Liver (tissue), 9 donors: Measurements from ENCODE around the gene CCDC12. TPM values are rescaled to one million over a fixed set of nuclear protein-coding genes. Genes with fewer than 3 reads are reported as not detected.

Experiments
- DNase-seq: peaks from one replicate; pipeline ENCODE4 v3.0.0-alpha.2; 2017; ENCODE audit warnings: low spot score
- H3K27ac ChIP-seq, 2 donors: one replicate each; pipeline ENCODE4 v1.7.0; 2013; ENCODE audit warnings: inconsistent platforms in 2 of 2, low read length in 2 of 2, control low read depth in 1 of 2, low read depth in 1 of 2, mild to moderate bottlenecking in 1 of 2
- H3K27me3 ChIP-seq, 4 donors: one replicate each; pipeline versions ENCODE4 v1.6.1 to v1.7.0; 2013; ENCODE audit warnings: low read length in 3 of 4, inconsistent platforms in 1 of 4, mild to moderate bottlenecking in 1 of 4, moderate library complexity in 1 of 4; ENCODE audit not compliant: control insufficient read depth in 4 of 4, insufficient read depth in 4 of 4
- H3K36me3 ChIP-seq, 4 donors: one replicate each; pipeline versions ENCODE4 v1.6.1 to v1.7.0; 2013; ENCODE audit warnings: low read length in 3 of 4, mild to moderate bottlenecking in 3 of 4, low read depth in 1 of 4, moderate library complexity in 1 of 4; ENCODE audit not compliant: control insufficient read depth in 4 of 4, insufficient read depth in 3 of 4
- H3K4me1 ChIP-seq, 4 donors: one replicate each; pipeline versions ENCODE4 v1.6.1 to v1.7.0; 2013; ENCODE audit warnings: low read length in 3 of 4, mild to moderate bottlenecking in 3 of 4, moderate library complexity in 1 of 4; ENCODE audit not compliant: control insufficient read depth in 4 of 4, insufficient read depth in 4 of 4
- H3K4me3 ChIP-seq, 3 donors: one replicate each; pipeline versions ENCODE4 v1.6.1 to v1.7.0; 2013; ENCODE audit warnings: low read length in 3 of 3, control low read depth in 1 of 3, low read depth in 1 of 3, mild to moderate bottlenecking in 1 of 3
- H3K9ac ChIP-seq, 2 donors: one replicate each; pipeline ENCODE4 v1.7.0; 2013; ENCODE audit warnings: low read length in 2 of 2, mild to moderate bottlenecking in 2 of 2, moderate library complexity in 2 of 2, control low read depth in 1 of 2, low read depth in 1 of 2
- H3K9me3 ChIP-seq, 4 donors: one replicate each; pipeline versions ENCODE4 v1.6.1 to v1.7.0; 2013; ENCODE audit warnings: low read length in 3 of 4; ENCODE audit not compliant: control insufficient read depth in 4 of 4
- EGR1 ChIP-seq, 2 donors: IDR thresholded peaks; 2 replicates each; pipeline ENCODE4 v1.6.1; 2016 to 2018; ENCODE audit warnings: antibody characterized with exemption in 2 of 2, low read depth in 2 of 2
- FOXA2 ChIP-seq: IDR thresholded peaks from 2 replicates; pipeline ENCODE4 v1.6.1; 2016; ENCODE audit warnings: antibody characterized with exemption
- GABPA ChIP-seq, 2 donors: IDR thresholded peaks in 1 of 2; conservative IDR thresholded peaks in 1 of 2; 2 replicates each; pipeline ENCODE4 v1.6.1; 2016; ENCODE audit warnings: antibody characterized with exemption in 2 of 2, mild to moderate bottlenecking in 1 of 2, moderate library complexity in 1 of 2
- HNF4A ChIP-seq, 2 donors: conservative IDR thresholded peaks; 2 replicates each; pipeline ENCODE4 v1.6.1; 2016; ENCODE audit warnings: antibody characterized with exemption in 2 of 2, mild to moderate bottlenecking in 2 of 2
- HNF4G ChIP-seq: IDR thresholded peaks from 2 replicates; pipeline ENCODE4 v1.6.1; 2016; ENCODE audit warnings: antibody characterized with exemption
- JUND ChIP-seq, 2 donors: IDR thresholded peaks; 2 replicates each; pipeline ENCODE4 v1.6.1; 2016; ENCODE audit warnings: antibody characterized with exemption in 2 of 2
- MAX ChIP-seq: IDR thresholded peaks from 2 replicates; pipeline ENCODE4 v1.6.1; 2016; ENCODE audit warnings: antibody characterized with exemption
- NR2F2 ChIP-seq: IDR thresholded peaks from 2 replicates; pipeline ENCODE4 v1.6.1; 2016; ENCODE audit warnings: antibody characterized with exemption
- RAD21 ChIP-seq, 2 donors: IDR thresholded peaks; 2 replicates each; pipeline ENCODE4 v1.6.1; 2016; ENCODE audit warnings: antibody characterized with exemption in 2 of 2, mild to moderate bottlenecking in 2 of 2
- RXRA ChIP-seq, 2 donors: IDR thresholded peaks; 2 replicates each; pipeline ENCODE4 v1.6.1; 2017 to 2018; ENCODE audit warnings: antibody characterized with exemption in 2 of 2, mild to moderate bottlenecking in 1 of 2
- SP1 ChIP-seq: IDR thresholded peaks from 2 replicates; pipeline ENCODE4 v1.6.1; 2018; ENCODE audit warnings: antibody characterized with exemption, mild to moderate bottlenecking
- TAF1 ChIP-seq: conservative IDR thresholded peaks from 2 replicates; pipeline ENCODE4 v1.6.1; 2016; ENCODE audit warnings: antibody characterized with exemption, mild to moderate bottlenecking
- YY1 ChIP-seq: IDR thresholded peaks from 2 replicates; pipeline ENCODE4 v1.6.1; 2016; ENCODE audit warnings: antibody characterized with exemption, mild to moderate bottlenecking
- WGBS: extraction: QIAGEN DNeasy Blood & Tissue Kit; methylation state at CpG from one replicate; pipeline ENCODE4 v1.1.7; 2013; 5-methylcytosine and 5-hydroxymethylcytosine counted together
- polyA plus RNA-seq, 2 donors: library from polyadenylated mRNA; stranded (reverse) in 1 of 2; unstranded in 1 of 2; fragments of 200-250 nt in 1 of 2; fragments of >200 nt in 1 of 2; fragmentation: Nextera tagmentation in 1 of 2; extraction: Ambion mirVana in 1 of 2; gene quantifications; one replicate each; pipeline versions ENCODE4 v1.2.1 to v1.2.3, GENCODE V29; 2013 to 2015
- total RNA-seq, 2 donors: library from RNA; depleted of rRNA; stranded (reverse); fragments of >200 nt; gene quantifications; one replicate each; pipeline ENCODE4 v1.2.3, GENCODE V29; 2014
- TF ChIP-seq, protein P1 (sequence below): IDR thresholded peaks from 2 replicates; pipeline ENCODE4 v1.6.1; 2016; ENCODE audit warnings: antibody characterized with exemption
- TF ChIP-seq, protein P2 (sequence below): IDR thresholded peaks from 2 replicates; pipeline ENCODE4 v1.6.1; 2016; ENCODE audit warnings: antibody characterized with exemption, mild to moderate bottlenecking
- TF ChIP-seq, protein P3 (sequence below): IDR thresholded peaks from 2 replicates; pipeline ENCODE4 v1.6.1; 2016; ENCODE audit warnings: antibody characterized with exemption
- donor health status: healthy.
- donor health status: healthy.
- donor health status: healthy.
- donor health status: healthy.
- donor health status: healthy.

Gene CCDC12
- total RNA-seq (10 to 100 TPM in 1 of 2 donors, 1 to 10 TPM in 1; 8.5 to 27.9 TPM), polyA plus RNA-seq (10 to 100 TPM; 25.2 to 35.1 TPM)

DNA sequence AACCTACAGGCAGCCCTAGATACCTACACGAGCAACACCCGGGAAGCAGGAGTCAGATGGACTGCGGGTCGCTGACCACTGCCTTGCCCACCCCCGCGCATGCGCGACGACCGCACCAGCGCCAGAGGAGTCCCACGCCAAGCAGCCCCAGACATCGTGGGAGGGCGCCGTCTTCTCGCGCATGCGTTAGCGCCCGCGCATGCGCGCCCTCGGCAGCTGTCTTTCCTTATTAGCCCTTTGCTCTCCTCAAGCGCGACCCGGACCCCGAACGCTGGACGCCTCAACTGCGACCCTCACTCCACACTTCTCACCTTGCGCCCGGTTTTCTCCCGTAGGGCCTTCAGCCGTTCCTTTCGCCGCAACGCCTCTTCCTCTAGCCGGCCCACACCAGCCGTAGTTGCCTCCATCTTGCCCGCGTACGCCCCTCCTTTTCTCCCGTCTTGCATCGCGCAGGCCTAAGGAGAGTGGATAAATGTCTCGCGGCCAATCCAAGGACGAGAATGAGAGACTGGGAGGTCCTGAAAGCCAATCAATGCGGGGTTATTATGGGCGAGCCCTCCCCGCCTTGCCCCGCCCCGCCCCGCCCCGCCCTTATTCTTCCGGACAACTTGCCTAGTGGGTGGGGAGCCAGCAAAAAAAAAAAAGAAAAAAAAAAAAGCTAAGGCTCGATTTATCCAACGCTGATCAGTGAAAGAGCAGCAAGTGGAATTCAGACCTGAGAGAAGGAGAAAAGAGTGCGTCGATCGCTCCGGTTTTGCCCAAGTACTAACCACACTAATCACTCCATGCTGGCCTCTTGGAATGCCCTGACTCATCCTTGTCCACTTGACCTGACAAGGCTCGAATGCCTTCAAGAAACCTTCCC lies at the start of gene CCDC12:
CCDC12 (minus strand) TSS at position 420 of the 865 bp plus-strand sequence; CDS start at position 407, 13 bp downstream.
- peak within 1 kb of the TSS; percentile 70 to 92 (median 89) for H3K4me3 ChIP-seq

DNA sequence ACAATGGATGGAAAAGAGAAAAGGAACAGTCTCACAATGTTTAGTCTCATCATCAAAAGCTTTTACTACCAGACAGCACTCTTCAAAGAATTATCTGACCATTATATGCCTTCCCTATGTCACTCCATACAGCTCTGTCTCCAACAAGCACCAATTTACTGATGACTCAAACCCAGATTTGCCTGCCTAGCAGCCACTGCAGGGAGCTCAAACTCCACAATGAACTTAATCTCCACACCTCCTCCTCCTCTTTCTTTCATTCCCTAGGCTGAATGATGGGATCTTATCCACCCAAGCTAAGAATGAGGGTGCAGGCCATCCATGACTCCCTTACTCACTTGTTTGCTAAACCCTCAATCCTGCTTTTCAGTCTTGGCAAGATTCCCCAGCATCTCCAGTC lies 48.4 kb upstream of the CCDC12 start:
- Histone ChIP-seq H3K36me3 (peaks cover 0 to 5% (median 1%) of the 10 kb centered on the region in 4 donors), H3K4me1 (peaks cover 0 to 7% (median 4%) of the 10 kb centered on the region in 4 donors)
- no peak for TF ChIP-seq TAF1
- no peak for TF ChIP-seq YY1
- no peak for TF ChIP-seq JUND (IDR thresholded peaks at IDR 0.05)
- TF ChIP-seq, protein P1, sequence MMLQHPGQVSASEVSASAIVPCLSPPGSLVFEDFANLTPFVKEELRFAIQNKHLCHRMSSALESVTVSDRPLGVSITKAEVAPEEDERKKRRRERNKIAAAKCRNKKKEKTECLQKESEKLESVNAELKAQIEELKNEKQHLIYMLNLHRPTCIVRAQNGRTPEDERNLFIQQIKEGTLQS = no peak
- TF ChIP-seq EGR1 (IDR thresholded peaks at IDR 0.05; ENCODE audit: low read depth in 2 of 2) = no peak
- TF ChIP-seq HNF4A (conservative IDR thresholded peaks at IDR 0.05) = no peak

More for the DNA sequence above, at the start of gene CCDC12:
- Histone ChIP-seq H3K36me3 (peaks cover 0 to 4% (median 1%) of the 10 kb centered on the region in 4 donors), H3K27ac (peak within 1 kb of the TSS; percentile 84 to 89), H3K4me1 (peaks cover 13 to 41% (median 31%) of the 10 kb centered on the region in 4 donors), H3K9ac (peak within 1 kb of the TSS; percentile 55 to 87), H3K27me3 (no peaks in the 10 kb centered on the region), H3K9me3 (no peaks in the 10 kb centered on the region)
- DNase-seq = peak; percentile 92
- under 1% methylated on average over 64 of the region's 64 CpGs for whole genome bisulfite sequencing
- peak; percentile 98 for TF ChIP-seq YY1
- TF ChIP-seq HNF4G = no peak
- TF ChIP-seq RXRA (IDR thresholded peaks at IDR 0.05) = peak; percentile 24 to 55
- peak; percentile 25 for TF ChIP-seq TAF1
- TF ChIP-seq, protein P2, sequence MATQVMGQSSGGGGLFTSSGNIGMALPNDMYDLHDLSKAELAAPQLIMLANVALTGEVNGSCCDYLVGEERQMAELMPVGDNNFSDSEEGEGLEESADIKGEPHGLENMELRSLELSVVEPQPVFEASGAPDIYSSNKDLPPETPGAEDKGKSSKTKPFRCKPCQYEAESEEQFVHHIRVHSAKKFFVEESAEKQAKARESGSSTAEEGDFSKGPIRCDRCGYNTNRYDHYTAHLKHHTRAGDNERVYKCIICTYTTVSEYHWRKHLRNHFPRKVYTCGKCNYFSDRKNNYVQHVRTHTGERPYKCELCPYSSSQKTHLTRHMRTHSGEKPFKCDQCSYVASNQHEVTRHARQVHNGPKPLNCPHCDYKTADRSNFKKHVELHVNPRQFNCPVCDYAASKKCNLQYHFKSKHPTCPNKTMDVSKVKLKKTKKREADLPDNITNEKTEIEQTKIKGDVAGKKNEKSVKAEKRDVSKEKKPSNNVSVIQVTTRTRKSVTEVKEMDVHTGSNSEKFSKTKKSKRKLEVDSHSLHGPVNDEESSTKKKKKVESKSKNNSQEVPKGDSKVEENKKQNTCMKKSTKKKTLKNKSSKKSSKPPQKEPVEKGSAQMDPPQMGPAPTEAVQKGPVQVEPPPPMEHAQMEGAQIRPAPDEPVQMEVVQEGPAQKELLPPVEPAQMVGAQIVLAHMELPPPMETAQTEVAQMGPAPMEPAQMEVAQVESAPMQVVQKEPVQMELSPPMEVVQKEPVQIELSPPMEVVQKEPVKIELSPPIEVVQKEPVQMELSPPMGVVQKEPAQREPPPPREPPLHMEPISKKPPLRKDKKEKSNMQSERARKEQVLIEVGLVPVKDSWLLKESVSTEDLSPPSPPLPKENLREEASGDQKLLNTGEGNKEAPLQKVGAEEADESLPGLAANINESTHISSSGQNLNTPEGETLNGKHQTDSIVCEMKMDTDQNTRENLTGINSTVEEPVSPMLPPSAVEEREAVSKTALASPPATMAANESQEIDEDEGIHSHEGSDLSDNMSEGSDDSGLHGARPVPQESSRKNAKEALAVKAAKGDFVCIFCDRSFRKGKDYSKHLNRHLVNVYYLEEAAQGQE = peak; percentile 18
- TF ChIP-seq HNF4A (conservative IDR thresholded peaks at IDR 0.05) = peak; percentile 16 to 55
- peak in 1 of 2 donors; percentile 67 for TF ChIP-seq EGR1 (IDR thresholded peaks at IDR 0.05; ENCODE audit: low read depth in 2 of 2)
- TF ChIP-seq, protein P3, sequence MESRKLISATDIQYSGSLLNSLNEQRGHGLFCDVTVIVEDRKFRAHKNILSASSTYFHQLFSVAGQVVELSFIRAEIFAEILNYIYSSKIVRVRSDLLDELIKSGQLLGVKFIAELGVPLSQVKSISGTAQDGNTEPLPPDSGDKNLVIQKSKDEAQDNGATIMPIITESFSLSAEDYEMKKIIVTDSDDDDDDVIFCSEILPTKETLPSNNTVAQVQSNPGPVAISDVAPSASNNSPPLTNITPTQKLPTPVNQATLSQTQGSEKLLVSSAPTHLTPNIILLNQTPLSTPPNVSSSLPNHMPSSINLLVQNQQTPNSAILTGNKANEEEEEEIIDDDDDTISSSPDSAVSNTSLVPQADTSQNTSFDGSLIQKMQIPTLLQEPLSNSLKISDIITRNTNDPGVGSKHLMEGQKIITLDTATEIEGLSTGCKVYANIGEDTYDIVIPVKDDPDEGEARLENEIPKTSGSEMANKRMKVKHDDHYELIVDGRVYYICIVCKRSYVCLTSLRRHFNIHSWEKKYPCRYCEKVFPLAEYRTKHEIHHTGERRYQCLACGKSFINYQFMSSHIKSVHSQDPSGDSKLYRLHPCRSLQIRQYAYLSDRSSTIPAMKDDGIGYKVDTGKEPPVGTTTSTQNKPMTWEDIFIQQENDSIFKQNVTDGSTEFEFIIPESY = no peak
- peak; percentile 51 for TF ChIP-seq SP1
- no peak for TF ChIP-seq MAX
- TF ChIP-seq RAD21 (IDR thresholded peaks at IDR 0.05) = peak in 1 of 2 donors; percentile 26
- peak in 1 of 2 donors; percentile 30 for TF ChIP-seq GABPA (IDR thresholded peaks at IDR 0.05 in 1 of 2, conservative IDR thresholded peaks at IDR 0.05 in 1 of 2)
- no peak for TF ChIP-seq FOXA2
- no peak for TF ChIP-seq NR2F2

More for the DNA sequence above, 48.4 kb upstream of the CCDC12 start:
- no peak overlapping the region for H3K9ac ChIP-seq
- no peak overlapping the region for H3K27ac ChIP-seq
- no peak for DNase-seq
- no peaks in the 10 kb centered on the region for H3K9me3 ChIP-seq
- no peak overlapping the region for H3K4me3 ChIP-seq
- no peaks in the 10 kb centered on the region for H3K27me3 ChIP-seq
